Heart right ventricle (tissue), 16 donors: ENCODE measurements around the gene MRAP. TPM values are rescaled to one million over a fixed set of nuclear protein-coding genes. Genes with fewer than 3 reads are reported as not detected.
A peak's percentile ranks its signal among the peaks of the same experiment; 100 is the strongest.
"Not testable (repeated sequence)": the region's sequence is repeated elsewhere in the genome, so short reads cannot be mapped to it uniquely, and the experiment has no call there.

Source experiments
- ATAC-seq, 8 donors: fragments of 200-7000 bp; cut with Tn5 transposase; one replicate each; pipeline ENCODE4 v1.9.1; 2020; ENCODE audit warnings: mild to moderate bottlenecking in 8 of 8, moderate library complexity in 8 of 8, moderate number of reproducible peaks in 1 of 8
- DNase-seq, 2 donors: peaks; one replicate each; pipeline ENCODE4 v3.0.0-alpha.2; 2020
- H3K27ac ChIP-seq, 10 donors: fragments of 200-600 bp; sonication (generic) in 2 of 10; one replicate each; pipeline versions ENCODE4 v1.5.0 to v1.8.0; 2020 to 2022; ENCODE audit warnings: mild to moderate bottlenecking in 3 of 10
- H3K27me3 ChIP-seq, 7 donors: fragments of 200-600 bp; one replicate each; pipeline ENCODE4 v1.8.0; 2021 to 2022; ENCODE audit warnings: mild to moderate bottlenecking in 2 of 7
- H3K36me3 ChIP-seq, 9 donors: fragments of 200-600 bp; sonication (generic) in 1 of 9; one replicate each; pipeline versions ENCODE4 v1.5.0 to v1.8.0; 2020 to 2022; ENCODE audit warnings: mild to moderate bottlenecking in 2 of 9
- H3K4me1 ChIP-seq, 9 donors: fragments of 200-600 bp; sonication (generic) in 1 of 9; one replicate each; pipeline versions ENCODE4 v1.5.0 to v1.8.0; 2020 to 2022; ENCODE audit warnings: mild to moderate bottlenecking in 4 of 9
- H3K4me3 ChIP-seq, 10 donors: fragments of 200-600 bp; sonication (generic) in 2 of 10; one replicate each; pipeline versions ENCODE4 v1.5.0 to v1.8.0; 2020 to 2022; ENCODE audit warnings: mild to moderate bottlenecking in 7 of 10, moderate library complexity in 2 of 10
- H3K9me3 ChIP-seq, 11 donors: fragments of 200-600 bp in 10 of 11; sonication (generic) in 2 of 11; one replicate each; pipeline versions ENCODE4 v1.5.0 to v1.8.0; 2013 to 2022; ENCODE audit warnings: mild to moderate bottlenecking in 2 of 11, control low read depth in 1 of 11, moderate library complexity in 1 of 11
- CTCF ChIP-seq, 9 donors: fragments of 200-600 bp; sonication (generic) in 2 of 9; IDR thresholded peaks; one replicate each; pipeline versions ENCODE4 v1.5.0 to v1.8.0; 2021 to 2022; ENCODE audit warnings: antibody characterized with exemption in 9 of 9, mild to moderate bottlenecking in 5 of 9, moderate library complexity in 1 of 9
- WGBS, 2 donors: extraction: QIAGEN DNeasy Blood & Tissue Kit; methylation state at CpG; one replicate each; pipeline ENCODE4 v1.1.7; 2013; ENCODE audit warnings: inconsistent platforms in 1 of 2; 5-methylcytosine and 5-hydroxymethylcytosine counted together
- intact Hi-C, 10 donors: fragments of 100-400 bp; cut with DNase I; formaldehyde crosslinking; loops; one replicate each; pipeline versions ENCODE4 v1.11.1 to v1.14.2; 2022
- polyA plus RNA-seq, 2 donors: library from polyadenylated mRNA; stranded (reverse); fragments of 200-250 nt; gene quantifications; one replicate each; pipeline ENCODE4 v1.2.3, GENCODE V29; 2013
- total RNA-seq, 10 donors: library from RNA; stranded (reverse); fragmentation: NEBNext Ultra II Directional in 3 of 10; extraction: Animal tissue kit (Norgen Biotek cat#: 25700) in 3 of 10; gene quantifications; one replicate each; pipeline versions ENCODE4 v1.2.1 to v1.2.4, GENCODE V29; 2021 to 2023
- donor health status: Arrhythmogenic right ventricular cardiomyopathy.
- donor health status: ischemic (EF 13 %, LVEDD 7.1; RV severe dilation, severe dysfunction).
- donor health status: healthy with polysubstance abuse.
- donor health status: DM: no; HTN: yes; CAD: no.
- donor health status: DM: no; HTN: no; CAD: no.
- donor health status: ischemic (EF 25% LVEDD 6.9; RV normal size, moderate dysfunction).
- donor health status: ischemic (EF 25% LVEDD 5.7; RV mildly dilated, moderate dysfunction).
- donor health status: healthy.
- donor health status: DM: yes; HTN: yes; CAD: no.
- donor health status: Ischemic cardiomyopathy.
- donor health status: ischemic (EF 35%, LVEDD 5.7; RV mildly dilated, moderate dysfunction).
- donor health status: nonischemic (EF 11% LVEDD 7.7; RV severe dilation, severe dysfunction).
- donor health status: DM: yes; HTN: yes; CAD: no.
- donor health status: PGD.
- donor health status: ischemic (EF 29% LVEDD 5.4; RV normal size, mild dysfunction).
- donor health status: nonischemic (EF 23%, LVEDD 6.1; RV moderate dilation, normal function).

MRAP gene
- total and polyA plus RNA-seq, 12 donors, result 0.63 to 10.5 (median 0.78) TPM; not detected in 5

GRCh38 chr21:32308696-32309095 lies 10.0 kb downstream of the MRAP start:
- Histone ChIP-seq H3K9me3 (no peaks in the 10 kb centered on the region), H3K27me3 (no peaks in the 10 kb centered on the region), H3K27ac (no peak overlapping the region), H3K4me1 (peaks cover 0 to 19% (median 7%) of the 10 kb centered on the region in 9 donors), H3K4me3 (no peak overlapping the region), H3K36me3 (peaks cover 0 to 45% (median 6%) of the 10 kb centered on the region in 9 donors)
- TF ChIP-seq CTCF (IDR thresholded peaks at IDR 0.05), result no peak
- no peak for ATAC-seq
- DNase-seq, result no peak
- WGBS, 2 donors, result 95 to 97% methylated on average over 10 of the region's 10 CpGs
- intact Hi-C loops, result loop anchor here in 1 of 10 donors (5.0 kb wide), 1 partner anchor 154 kb away; no protein-coding TSS in a partner anchor

- intact Hi-C loops, result loop anchor here in 2 of 10 donors (5.0 kb wide), 2 partner anchors 52 to 152 kb away; no protein-coding TSS in a partner anchor
- H3K4me3 ChIP-seq, result no peak overlapping the region
- DNase-seq, result no peak
- ATAC-seq, result no peak
- H3K36me3 ChIP-seq, result peaks cover 0 to 58% (median 14%) of the 10 kb centered on the region in 9 donors
- no peak overlapping the region for H3K27ac ChIP-seq
- no peaks in the 10 kb centered on the region for H3K27me3 ChIP-seq
- no peak for TF ChIP-seq CTCF (IDR thresholded peaks at IDR 0.05)
- H3K4me1 ChIP-seq, result peaks cover 0 to 19% (median 7%) of the 10 kb centered on the region in 9 donors
- 89 to 94% methylated on average over 7 of the region's 7 CpGs for WGBS, 2 donors
- no peaks in the 10 kb centered on the region for H3K9me3 ChIP-seq
Observed at GRCh38 chr21:32309906-32310460, 11.3 kb downstream of the MRAP start.

- 90 to 92% methylated on average over 9 of the region's 9 CpGs for WGBS, 2 donors
- Histone ChIP-seq H3K4me1 (peaks cover 0 to 19% (median 7%) of the 10 kb centered on the region in 9 donors), H3K36me3 (peaks cover 0 to 67% (median 15%) of the 10 kb centered on the region in 9 donors)
- not testable (repeated sequence) for H3K27me3 ChIP-seq, DNase-seq, ATAC-seq, H3K4me3 ChIP-seq, H3K27ac ChIP-seq, H3K9me3 ChIP-seq
- intact Hi-C loops, result loop anchor here in 1 of 10 donors (5.0 kb wide), 1 partner anchor 51 kb away; no protein-coding TSS in a partner anchor
Observed at GRCh38 chr21:32310976-32311375, 12.3 kb downstream of the MRAP start.

- no peak overlapping the region for H3K27ac ChIP-seq
- H3K4me1 ChIP-seq, result peaks cover 0 to 18% (median 7%) of the 10 kb centered on the region in 9 donors
- intact Hi-C loops, result loop anchor here in 1 of 10 donors (5.0 kb wide), 1 partner anchor 51 kb away; no protein-coding TSS in a partner anchor
- peaks cover 0 to 73% (median 21%) of the 10 kb centered on the region in 9 donors for H3K36me3 ChIP-seq
- WGBS, 2 donors, result 97% methylated on average over 9 of the region's 9 CpGs
- H3K9me3 ChIP-seq, result no peaks in the 10 kb centered on the region
- DNase-seq (no peak), ATAC-seq (peak in 1 of 8 donors; percentile 24)
- H3K27me3 ChIP-seq, result no peaks in the 10 kb centered on the region
- no peak for TF ChIP-seq CTCF (IDR thresholded peaks at IDR 0.05)
- H3K4me3 ChIP-seq, result no peak overlapping the region
Observed at GRCh38 chr21:32311621-32312020, 13.0 kb downstream of the MRAP start.

GRCh38 chr21:32312326-32312725 lies 13.7 kb downstream of the MRAP start:
- Histone ChIP-seq H3K4me1 (peaks cover 0 to 18% (median 7%) of the 10 kb centered on the region in 9 donors), H3K27ac (peak overlapping the region in 2 of 10 donors; percentile 24 to 40), H3K4me3 (no peak overlapping the region), H3K36me3 (peaks cover 0 to 80% (median 24%) of the 10 kb centered on the region in 9 donors), H3K27me3 (no peaks in the 10 kb centered on the region), H3K9me3 (no peaks in the 10 kb centered on the region)
- WGBS, 2 donors, result 69 to 79% methylated on average over 5 of the region's 5 CpGs
- intact Hi-C loops, result loop anchor here in 1 of 10 donors (5.0 kb wide), 1 partner anchor 50 kb away; no protein-coding TSS in a partner anchor
- ATAC-seq, result peak in 6 of 8 donors; percentile 42 to 83 (median 58)
- DNase-seq, result peak in 1 of 2 donors; percentile 61
- no peak for TF ChIP-seq CTCF (IDR thresholded peaks at IDR 0.05)
